ENCODE results near the gene COL13A1.
A peak's percentile ranks its signal among the peaks of the same experiment; 100 is the strongest.

COL13A1 gene

DNA sequence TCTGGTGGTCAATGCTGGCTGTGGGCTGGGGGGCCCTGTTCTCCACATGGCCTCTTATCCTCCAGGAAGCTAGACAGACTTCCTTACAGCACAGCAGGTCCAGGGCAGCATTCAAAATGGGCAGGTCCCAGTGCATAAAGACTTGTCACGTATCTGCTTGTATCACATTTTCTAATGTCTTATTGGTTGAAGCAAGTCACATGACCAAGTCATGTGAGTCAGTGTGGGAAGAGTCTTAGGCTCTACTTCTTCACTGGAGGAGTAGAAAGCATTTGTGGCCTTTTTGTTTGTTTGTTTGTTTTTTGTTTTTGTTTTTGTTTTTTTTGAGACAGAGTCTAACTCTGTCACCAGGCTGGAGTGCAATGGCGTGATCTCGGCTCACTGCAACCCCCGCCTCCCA is 104.7 kb downstream of the COL13A1 start:
- DNase-seq (ENCODE audit: low read depth in 2 of 2), result no peak

GRCh38 chr10:69907517-69907916 is 105.8 kb downstream of the COL13A1 start:
- DNase-seq (ENCODE audit: low read depth in 2 of 2), result no peak

- DNase-seq (ENCODE audit: low read depth in 2 of 2), result no peak
These were observed 106.4 kb downstream of the COL13A1 start for GRCh38 chr10:69908124-69908523.

DNA sequence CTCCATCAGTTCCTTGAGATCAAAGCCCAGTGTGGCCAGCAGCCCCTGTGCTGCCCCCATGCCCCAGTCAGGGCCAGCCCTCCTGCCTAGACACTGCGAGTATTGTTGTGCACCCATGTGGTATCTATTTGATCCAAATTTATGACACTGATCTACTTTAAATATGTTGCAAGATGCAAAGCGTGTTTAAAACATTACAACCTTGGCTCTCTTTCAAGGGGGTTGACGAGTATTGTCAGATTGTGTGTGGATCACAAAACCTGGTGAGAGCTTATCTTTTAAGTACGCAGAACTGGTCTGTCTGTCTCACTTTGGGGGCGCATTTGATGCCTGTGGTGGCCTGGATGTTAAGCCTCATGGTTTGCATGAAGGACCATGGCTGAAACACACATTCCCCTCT is 108.9 kb downstream of the COL13A1 start:
- DNase-seq (ENCODE audit: low read depth in 2 of 2), result no peak

- DNase-seq (ENCODE audit: low read depth in 2 of 2), result no peak
These were observed 110.2 kb downstream of the COL13A1 start for GRCh38 chr10:69911613-69912528.

DNA sequence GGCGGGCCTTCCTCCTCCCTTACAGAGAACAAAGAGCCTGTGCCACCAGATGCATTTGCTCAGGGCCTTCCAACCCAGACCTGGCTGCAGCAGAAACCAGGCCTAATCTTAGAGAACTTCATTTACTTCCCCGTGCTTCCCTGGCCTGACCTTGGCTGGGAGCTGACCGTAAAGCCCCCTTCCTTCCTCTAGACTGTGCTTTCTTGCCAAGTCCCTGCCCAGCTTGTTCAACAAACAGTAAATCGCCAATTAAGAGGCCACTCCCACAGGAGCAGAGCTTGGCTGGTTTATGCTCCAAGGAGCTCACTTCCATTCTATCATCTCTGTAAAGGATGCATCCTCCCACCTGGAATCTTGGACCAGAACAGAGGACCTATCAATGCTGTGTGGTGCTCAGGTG is 110.9 kb downstream of the COL13A1 start:
- no peak for DNase-seq (ENCODE audit: low read depth in 2 of 2)

GRCh38 chr10:69913606-69914382 is 112.1 kb downstream of the COL13A1 start:
- no peak for DNase-seq (ENCODE audit: low read depth in 2 of 2)

GRCh38 chr10:69914398-69915214 is 112.9 kb downstream of the COL13A1 start:
- DNase-seq (ENCODE audit: low read depth in 2 of 2), result peak; percentile 8 to 55

GRCh38 chr10:69915215-69915560 is 113.5 kb downstream of the COL13A1 start:
- DNase-seq (ENCODE audit: low read depth in 2 of 2), result no peak

DNA sequence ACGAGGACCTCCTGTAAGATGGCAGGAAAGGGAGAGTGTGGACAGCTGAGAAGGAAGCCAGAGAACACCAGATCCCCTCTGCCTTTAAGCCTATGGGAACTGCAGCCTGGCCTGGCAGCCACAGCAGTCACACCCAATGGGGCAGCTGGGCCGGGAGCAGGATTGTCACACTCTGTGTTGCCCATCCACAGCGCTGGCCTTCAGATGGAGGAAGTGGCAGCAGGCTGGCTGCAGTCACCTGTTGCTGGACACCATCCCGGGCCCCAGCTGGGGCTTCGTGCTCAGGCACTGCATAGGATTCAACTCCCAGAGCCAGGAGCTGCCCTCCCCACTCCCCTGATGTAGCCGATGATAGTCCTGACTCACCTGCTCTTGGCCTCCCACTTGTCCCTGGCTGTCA is 114.4 kb downstream of the COL13A1 start:
- DNase-seq (ENCODE audit: low read depth in 2 of 2), result no peak

GRCh38 chr10:69918036-69918435 is 116.3 kb downstream of the COL13A1 start:
- DNase-seq (ENCODE audit: low read depth in 2 of 2), result no peak

GRCh38 chr10:69919250-69919649 is 117.5 kb downstream of the COL13A1 start:
- no peak for DNase-seq (ENCODE audit: low read depth in 2 of 2)

DNA sequence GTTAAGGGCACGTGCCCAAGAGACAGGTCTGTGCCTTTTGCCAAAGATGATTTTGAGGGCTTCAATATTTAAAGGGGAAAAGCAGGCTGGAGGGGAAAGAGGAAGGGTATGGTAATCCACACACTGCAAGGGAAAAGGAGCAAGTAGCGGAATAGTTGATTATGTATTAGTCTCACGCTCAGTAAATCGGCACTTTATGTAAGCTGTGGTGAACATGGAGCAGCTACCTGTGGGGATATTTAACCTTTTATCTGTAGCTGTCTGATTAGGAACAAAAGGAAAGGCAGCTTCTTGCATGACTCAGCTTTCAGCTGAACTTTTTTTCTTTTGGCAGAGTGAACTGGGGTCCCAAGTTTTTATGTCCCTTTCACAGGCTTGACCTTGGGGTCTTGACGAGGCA is 123.4 kb downstream of the COL13A1 start:
- no peak for DNase-seq (ENCODE audit: low read depth in 2 of 2)

GRCh38 chr10:69928339-69928738 is 126.6 kb downstream of the COL13A1 start:
- DNase-seq (ENCODE audit: low read depth in 2 of 2), result no peak

DNA sequence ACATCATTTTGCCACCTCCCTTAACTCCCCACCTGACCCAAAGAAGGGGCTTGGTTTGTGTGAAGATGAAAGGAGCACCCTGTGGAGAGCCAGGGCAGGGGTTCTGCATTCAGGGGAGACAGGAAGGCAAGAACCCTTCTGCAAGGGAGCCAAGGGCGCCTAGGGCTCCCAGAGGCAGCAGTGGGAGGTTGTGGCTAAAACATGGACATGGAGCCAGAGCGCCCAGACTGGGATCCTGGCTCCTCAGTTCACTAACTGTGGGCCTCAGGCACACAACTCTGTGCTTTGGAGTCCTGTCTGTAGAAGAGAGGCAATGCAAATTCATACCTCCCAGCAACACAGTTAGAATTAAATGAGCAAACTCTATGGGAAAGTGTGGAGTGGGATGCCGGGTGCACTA is 127.9 kb downstream of the COL13A1 start:
- no peak for DNase-seq (ENCODE audit: low read depth in 2 of 2)

- DNase-seq (ENCODE audit: low read depth in 2 of 2), result no peak
These were observed 133.1 kb downstream of the COL13A1 start for GRCh38 chr10:69934768-69935167.

DNA sequence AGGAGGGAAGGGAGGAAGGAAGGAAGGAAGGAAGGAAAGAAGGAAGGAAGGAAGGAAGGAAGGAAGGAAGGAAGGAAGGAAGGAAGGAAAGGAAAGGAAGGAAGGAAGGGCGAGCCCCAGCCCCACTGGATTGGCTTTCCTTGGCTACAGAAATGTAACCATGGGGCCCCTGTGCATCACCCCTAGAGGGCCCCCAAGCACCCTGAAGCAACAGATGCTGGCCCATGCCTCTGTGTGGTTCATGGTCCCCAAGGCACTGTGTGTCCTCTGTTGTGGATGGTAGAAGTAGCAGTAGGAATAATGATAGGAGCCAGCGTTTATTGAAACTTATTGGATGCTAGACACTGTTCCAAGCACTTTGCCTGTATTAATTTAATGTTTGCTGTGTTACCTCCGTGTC is 134.4 kb downstream of the COL13A1 start:
- DNase-seq (ENCODE audit: low read depth in 2 of 2), result no peak

- DNase-seq (ENCODE audit: low read depth in 2 of 2), result no peak
These were observed 136.9 kb downstream of the COL13A1 start for GRCh38 chr10:69938541-69938991.

- no peak for DNase-seq (ENCODE audit: low read depth in 2 of 2)
These were observed 137.4 kb downstream of the COL13A1 start for GRCh38 chr10:69939061-69939460.

DNA sequence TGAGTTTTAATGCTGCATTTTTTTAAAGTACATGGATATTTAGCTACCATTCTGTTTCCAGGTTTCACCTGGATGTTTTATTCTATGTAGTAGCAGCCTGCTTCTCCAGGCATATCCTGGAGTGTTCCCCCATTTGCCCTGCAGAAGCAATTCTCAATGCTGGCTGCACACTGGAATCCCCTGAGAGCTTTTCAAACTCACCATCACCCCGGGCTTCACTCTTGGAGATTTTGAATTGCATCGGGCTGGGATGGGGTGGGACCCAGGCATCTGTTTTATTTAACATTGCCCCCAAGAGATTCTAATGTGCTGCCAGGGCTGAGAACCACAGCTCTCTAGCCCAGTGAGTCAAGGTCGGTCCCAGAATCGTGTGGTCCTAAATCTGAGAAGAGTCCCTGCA is 137.8 kb downstream of the COL13A1 start:
- DNase-seq (ENCODE audit: low read depth in 2 of 2), result no peak

DNA sequence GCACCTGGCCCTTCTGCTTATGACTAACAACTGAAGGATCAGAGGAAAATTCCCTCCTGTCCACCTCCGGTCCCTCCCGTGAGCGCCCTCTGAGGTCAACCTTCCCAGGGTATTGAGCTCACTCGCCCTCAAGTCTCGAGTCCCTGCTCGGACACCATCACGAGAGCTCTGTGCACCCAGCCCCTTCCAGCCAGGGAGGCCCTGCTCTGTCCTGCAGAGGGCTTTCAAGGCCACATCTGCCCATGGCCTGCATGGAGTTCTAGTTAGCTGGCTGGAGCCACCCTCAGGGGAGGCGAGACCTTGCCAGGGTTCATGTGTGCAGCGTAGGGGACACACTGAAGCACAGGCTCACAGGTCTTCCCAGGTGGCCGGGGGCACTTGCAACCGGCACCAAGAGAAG is 140.0 kb downstream of the COL13A1 start:
- DNase-seq (ENCODE audit: low read depth in 2 of 2), result no peak

GRCh38 chr10:69943292-69943820 is 141.7 kb downstream of the COL13A1 start:
- DNase-seq (ENCODE audit: low read depth in 2 of 2), result no peak

All from stimulated activated CD4-positive, alpha-beta T cell treated with anti-CD3 and anti-CD28 coated beads, Interleukin-15, amount 100 ng/mL, for 48 hours (primary cell).